KMS-11 (cell line): ENCODE results near the gene WARS2.

Experiments used
- H2AFZ ChIP-seq: fragments of 200-600 bp; sonication (generic); 2 replicates; pipeline ENCODE4 v1.6.1; 2016; ENCODE audit warnings: antibody characterized with exemption, mixed run types, low read depth
- H3K27ac ChIP-seq: fragments of 200-600 bp; sonication (generic); 2 replicates; pipeline ENCODE4 v1.6.1; 2016; ENCODE audit warnings: mild to moderate bottlenecking, mixed run types
- H3K27me3 ChIP-seq: fragments of 200-600 bp; sonication (generic); 2 replicates; pipeline ENCODE4 v1.6.1; 2017; ENCODE audit warnings: mild to moderate bottlenecking, low read depth, mixed run types, moderate library complexity; ENCODE audit not compliant: insufficient read depth
- H3K36me3 ChIP-seq: fragments of 200-600 bp; sonication (generic); 2 replicates; pipeline ENCODE4 v1.6.1; 2017; ENCODE audit warnings: mild to moderate bottlenecking, mixed run types; ENCODE audit not compliant: insufficient read depth
- H3K4me1 ChIP-seq: fragments of 200-600 bp; sonication (generic); 2 replicates; pipeline ENCODE4 v1.6.1; 2016; ENCODE audit warnings: mild to moderate bottlenecking, low read depth, mixed run types; ENCODE audit not compliant: poor library complexity, severe bottlenecking
- H3K4me2 ChIP-seq: fragments of 200-600 bp; sonication (generic); 2 replicates; pipeline ENCODE4 v1.7.0; 2016; ENCODE audit warnings: mild to moderate bottlenecking, mixed run types
- H3K4me3 ChIP-seq: fragments of 200-600 bp; sonication (generic); IDR thresholded peaks from 2 replicates; pipeline ENCODE4 v1.6.1; 2017; ENCODE audit warnings: low read depth, low read length, mixed read lengths; ENCODE audit not compliant: insufficient read depth
- H3K79me2 ChIP-seq: fragments of 200-600 bp; sonication (generic); 2 replicates; pipeline ENCODE4 v1.6.1; 2016; ENCODE audit warnings: low read depth, mixed run types; ENCODE audit not compliant: insufficient read depth
- H3K9ac ChIP-seq: fragments of 200-600 bp; sonication (generic); 2 replicates; pipeline ENCODE4 v1.6.1; 2016; ENCODE audit warnings: mild to moderate bottlenecking, mixed run types
- H4K20me1 ChIP-seq: fragments of 200-600 bp; sonication (generic); 2 replicates; pipeline ENCODE4 v1.6.1; 2016; ENCODE audit warnings: mild to moderate bottlenecking, mixed run types; ENCODE audit not compliant: insufficient read depth
- CTCF ChIP-seq: fragments of 200-600 bp; sonication (generic); conservative IDR thresholded peaks from 2 replicates; pipeline ENCODE4 v1.6.1; 2017; ENCODE audit warnings: low read depth, mild to moderate bottlenecking, antibody characterized with exemption, low read length, moderate library complexity, mixed read lengths

The WARS2 gene

GRCh38 chr1:119002028-119002686 lies 138.3 kb downstream of the WARS2 start:
- no peak for TF ChIP-seq CTCF
- Histone ChIP-seq H3K9ac (no peak overlapping the region), H3K36me3 (no peaks in the 10 kb centered on the region), H3K4me2 (no peak overlapping the region), H3K4me1 (no peaks in the 10 kb centered on the region), H3K27me3 (no peaks in the 10 kb centered on the region), H3K79me2 (no peaks in the 10 kb centered on the region), H3K27ac (no peak overlapping the region), H4K20me1 (no peaks in the 10 kb centered on the region), H3K4me3 (no peak overlapping the region), H2AFZ (no peak overlapping the region)

GRCh38 chr1:119001181-119002027 lies 139.0 kb downstream of the WARS2 start:
- H2AFZ ChIP-seq = no peak overlapping the region
- H3K79me2 ChIP-seq = no peaks in the 10 kb centered on the region
- no peaks in the 10 kb centered on the region for H3K36me3 ChIP-seq
- H3K27ac ChIP-seq = no peak overlapping the region
- no peak overlapping the region for H3K9ac ChIP-seq
- no peak for TF ChIP-seq CTCF
- no peak overlapping the region for H3K4me2 ChIP-seq
- H3K27me3 ChIP-seq = no peaks in the 10 kb centered on the region
- H4K20me1 ChIP-seq = no peaks in the 10 kb centered on the region
- H3K4me3 ChIP-seq = no peak overlapping the region
- H3K4me1 ChIP-seq = no peaks in the 10 kb centered on the region

DNA sequence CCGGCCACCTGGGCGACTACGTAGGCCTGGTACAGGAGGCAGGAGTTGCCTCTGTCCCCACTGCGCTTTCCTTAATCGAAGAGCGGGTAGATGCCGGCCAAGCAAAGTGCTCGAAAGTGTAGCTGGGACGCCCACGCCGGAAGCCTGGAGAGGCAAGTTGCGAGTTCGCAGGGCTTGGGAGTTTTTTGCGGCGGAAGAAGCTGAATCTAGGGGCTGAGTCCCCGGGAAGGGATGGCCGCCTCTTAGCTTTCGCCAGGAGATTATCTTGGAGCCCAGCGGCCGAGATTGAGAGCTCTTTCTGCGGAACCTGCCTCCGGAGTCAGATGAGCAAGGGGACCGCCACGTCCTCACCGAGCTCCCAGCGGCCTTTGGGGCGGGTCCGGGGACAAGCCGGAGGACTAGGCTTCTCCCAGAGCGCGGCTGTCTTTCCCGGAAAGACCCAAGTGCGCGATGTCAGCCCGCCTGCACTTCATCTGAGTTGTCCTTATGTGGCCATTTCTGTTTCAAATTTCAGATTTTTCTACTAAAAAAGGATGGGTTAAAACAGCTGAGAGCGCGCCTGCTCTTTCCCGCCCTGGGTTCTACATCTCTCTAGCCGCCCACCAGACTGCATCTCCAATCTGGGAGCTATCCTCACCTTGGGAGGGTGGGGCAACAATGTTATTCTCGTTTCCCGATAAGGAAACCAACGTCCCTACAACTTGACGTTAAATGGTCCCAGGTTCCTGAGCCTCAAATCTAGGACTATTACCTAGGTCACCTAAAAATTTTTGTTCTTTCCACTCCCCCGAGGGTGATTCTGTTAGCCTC lies 139.9 kb downstream of the WARS2 start:
- Histone ChIP-seq H3K4me3 (no peak overlapping the region), H3K4me2 (no peak overlapping the region), H3K36me3 (no peaks in the 10 kb centered on the region), H3K4me1 (no peaks in the 10 kb centered on the region), H3K79me2 (no peaks in the 10 kb centered on the region), H3K27ac (no peak overlapping the region), H4K20me1 (no peaks in the 10 kb centered on the region), H3K27me3 (no peaks in the 10 kb centered on the region), H2AFZ (no peak overlapping the region), H3K9ac (no peak overlapping the region)
- no peak for TF ChIP-seq CTCF

DNA sequence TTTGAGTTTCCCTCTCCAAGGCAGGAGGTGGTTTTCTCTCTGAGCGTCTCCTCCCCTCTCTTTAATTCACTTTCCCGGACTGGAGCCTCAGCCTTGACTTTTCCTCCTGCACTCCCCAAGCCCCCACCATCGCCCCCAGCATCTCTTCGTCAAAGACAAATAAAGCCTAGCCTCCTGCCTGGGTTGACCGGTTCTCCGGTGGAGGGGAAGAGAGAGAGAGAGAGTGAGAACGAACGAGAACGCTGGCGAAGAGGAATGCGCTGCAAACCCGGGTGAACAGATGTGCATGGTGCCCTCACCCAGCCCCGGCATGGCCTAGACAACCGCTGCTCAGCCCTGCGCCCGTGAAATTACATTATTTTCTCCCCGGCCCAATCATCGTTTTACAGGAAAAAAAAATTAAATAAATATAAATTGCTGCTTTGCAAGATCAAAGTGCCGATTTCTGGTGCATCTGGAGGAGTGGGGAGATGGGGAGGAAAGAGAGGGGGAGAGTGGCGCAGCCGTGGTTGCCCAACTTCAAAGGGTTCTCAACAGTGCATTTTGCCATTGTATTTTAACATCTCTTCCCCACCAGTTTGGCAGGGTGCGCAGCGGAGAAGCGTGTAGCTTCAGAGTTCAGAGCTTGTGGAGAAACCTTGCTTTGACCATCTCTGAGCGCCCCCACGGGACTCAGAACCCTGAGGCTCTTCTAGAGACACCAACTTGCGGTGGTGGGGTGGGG lies 140.9 kb downstream of the WARS2 start:
- Histone ChIP-seq H3K27ac (no peak overlapping the region), H4K20me1 (no peaks in the 10 kb centered on the region), H3K9ac (no peak overlapping the region), H3K4me1 (no peaks in the 10 kb centered on the region), H3K79me2 (no peaks in the 10 kb centered on the region), H3K4me2 (no peak overlapping the region), H3K4me3 (no peak overlapping the region), H3K36me3 (no peaks in the 10 kb centered on the region), H3K27me3 (no peaks in the 10 kb centered on the region), H2AFZ (no peak overlapping the region)
- no peak for TF ChIP-seq CTCF
